HG03159 (cell line): Measurements from ENCODE around the gene PCDHGA6.
A peak's percentile ranks its signal among the peaks of the same experiment; 100 is the strongest.
"Not testable (repeated sequence)": the region's sequence is repeated elsewhere in the genome, so short reads cannot be mapped to it uniquely, and the experiment has no call there.

Experiments used
- ATAC-seq: cut with Tn5 transposase; IDR thresholded peaks from one replicate; pipeline ENCODE4 v1.9.1; 2021; ENCODE audit warnings: mild to moderate bottlenecking, moderate library complexity; ENCODE audit not compliant: unreplicated experiment

Gene PCDHGA6

GRCh38 chr5:141373673-141374317 lies at the start of gene PCDHGA6:
Gene PCDHGA6 (plus strand): TSS chr5:141373891. CDS start chr5:141374084, 193 bp downstream.
- ATAC-seq = no peak

GRCh38 chr5:141326088-141326854 lies 47.4 kb upstream of the PCDHGA6 start:
- peak; percentile 62 for ATAC-seq

- no peak for ATAC-seq
Observed at GRCh38 chr5:141328231-141328630, 45.5 kb upstream of the PCDHGA6 start.

- ATAC-seq = peak; percentile 56
Observed at GRCh38 chr5:141330299-141331080, 43.2 kb upstream of the PCDHGA6 start, which contains the start of gene PCDHGA1. Gene PCDHGA1 (plus strand): TSS chr5:141330514.

GRCh38 chr5:141332571-141332970 lies 41.1 kb upstream of the PCDHGA6 start:
- ATAC-seq = not testable (repeated sequence)

- no peak for ATAC-seq
Observed at GRCh38 chr5:141338538-141339306, 35.0 kb upstream of the PCDHGA6 start, which contains the start of gene PCDHGA2. Gene PCDHGA2 (plus strand): TSS chr5:141338760.

GRCh38 chr5:141340781-141341354 lies 32.8 kb upstream of the PCDHGA6 start:
- not testable (repeated sequence) for ATAC-seq

GRCh38 chr5:141342773-141343172 lies 30.9 kb upstream of the PCDHGA6 start:
- no peak for ATAC-seq

- ATAC-seq = no peak
Observed at GRCh38 chr5:141343242-141343952, 30.3 kb upstream of the PCDHGA6 start, which contains the start of gene PCDHGA3. Gene PCDHGA3 (plus strand): TSS chr5:141343829. CDS start chr5:141344034, 205 bp downstream.

- ATAC-seq = no peak
Observed at GRCh38 chr5:141343953-141344463, 29.7 kb upstream of the PCDHGA6 start.

GRCh38 chr5:141345327-141345726 lies 28.4 kb upstream of the PCDHGA6 start:
- no peak for ATAC-seq

- not testable (repeated sequence) for ATAC-seq
Observed at GRCh38 chr5:141346017-141346416, 27.7 kb upstream of the PCDHGA6 start.

- ATAC-seq = no peak
Observed at GRCh38 chr5:141349917-141350619, 23.6 kb upstream of the PCDHGA6 start, which contains the start of gene PCDHGB1. Gene PCDHGB1 (plus strand): TSS chr5:141350099. CDS start chr5:141350261, 162 bp downstream.

- no peak for ATAC-seq
Observed at GRCh38 chr5:141351591-141351990, 22.1 kb upstream of the PCDHGA6 start.

- ATAC-seq = no peak
Observed at GRCh38 chr5:141354900-141355469, 18.7 kb upstream of the PCDHGA6 start, which contains the start of gene PCDHGA4. Gene PCDHGA4 (plus strand): TSS chr5:141355021. CDS start chr5:141355108, 87 bp downstream.

- ATAC-seq = no peak
Observed at GRCh38 chr5:141355641-141356040, 18.1 kb upstream of the PCDHGA6 start.

- ATAC-seq = no peak
Observed at GRCh38 chr5:141356133-141356532, 17.6 kb upstream of the PCDHGA6 start.

- no peak for ATAC-seq
Observed at GRCh38 chr5:141356950-141357349, 16.7 kb upstream of the PCDHGA6 start.
